H9 (cell line): Measurements from ENCODE around the gene EFCC1. TPM values are rescaled to one million over a fixed set of nuclear protein-coding genes. Genes with fewer than 3 reads are reported as not detected.

Experiments
- DNase-seq: peaks from one replicate; pipeline ENCODE4 v3.0.0-alpha.2; 2017
- H2AFZ ChIP-seq: one replicate; pipeline ENCODE4 v1.6.1; 2013; ENCODE audit warnings: mild to moderate bottlenecking, low read length, control low read depth, moderate library complexity
- H2AK5ac ChIP-seq: 2 replicates; pipeline ENCODE4 v1.6.1; 2013; ENCODE audit warnings: low read length, control low read depth, mixed read lengths; ENCODE audit not compliant: insufficient read length
- H2BK120ac ChIP-seq: one replicate; pipeline ENCODE4 v1.6.1; 2013; ENCODE audit warnings: low read depth, mild to moderate bottlenecking, low read length, control low read depth, inconsistent platforms; ENCODE audit not compliant: poor library complexity, severe bottlenecking
- H2BK12ac ChIP-seq: 2 replicates; pipeline ENCODE4 v1.6.1; 2013; ENCODE audit warnings: low read length, control low read depth, mixed read lengths, low read depth; ENCODE audit not compliant: insufficient read length
- H2BK15ac ChIP-seq: 2 replicates; pipeline ENCODE4 v1.6.1; 2013; ENCODE audit warnings: low read depth, low read length, control low read depth
- H2BK20ac ChIP-seq: one replicate; pipeline ENCODE4 v1.6.1; 2013; ENCODE audit warnings: low read depth, mild to moderate bottlenecking, low read length, control low read depth, inconsistent platforms; ENCODE audit not compliant: poor library complexity, severe bottlenecking
- H2BK5ac ChIP-seq: 2 replicates; pipeline ENCODE4 v1.6.1; 2013; ENCODE audit warnings: low read length, control low read depth, mixed read lengths; ENCODE audit not compliant: insufficient read length
- H3K14ac ChIP-seq: 2 replicates; pipeline ENCODE4 v1.6.1; 2013; ENCODE audit warnings: low read length, control low read depth; ENCODE audit not compliant: insufficient read depth
- H3K18ac ChIP-seq: 2 replicates; pipeline ENCODE4 v1.6.1; 2013; ENCODE audit warnings: low read depth, mild to moderate bottlenecking, mixed read lengths, low read length, control low read depth; ENCODE audit not compliant: insufficient read length
- H3K23ac ChIP-seq: 2 replicates; pipeline ENCODE4 v1.6.1; 2013; ENCODE audit warnings: low read length, control low read depth, mixed read lengths, low read depth; ENCODE audit not compliant: insufficient read length
- H3K23me2 ChIP-seq: 2 replicates; pipeline ENCODE4 v1.6.1; 2013; ENCODE audit warnings: low read depth, mild to moderate bottlenecking, mixed read lengths, low read length, control low read depth; ENCODE audit not compliant: insufficient read length, poor library complexity, severe bottlenecking
- H3K27ac ChIP-seq: 2 replicates; pipeline ENCODE4 v1.5.1; 2013; ENCODE audit warnings: low read length, control low read depth, mixed read lengths, low read depth; ENCODE audit not compliant: insufficient read length
- H3K27me3 ChIP-seq: 2 replicates; pipeline ENCODE4 v1.6.1; 2013; ENCODE audit warnings: low read length, control low read depth, inconsistent platforms; ENCODE audit not compliant: insufficient read depth
- H3K4ac ChIP-seq: 2 replicates; pipeline ENCODE4 v1.6.1; 2013; ENCODE audit warnings: low read depth, mild to moderate bottlenecking, control low read depth, inconsistent platforms, low read length, moderate library complexity
- H3K4me1 ChIP-seq: 2 replicates; pipeline ENCODE4 v1.6.1; 2013; ENCODE audit warnings: low read length, control low read depth, inconsistent platforms; ENCODE audit not compliant: insufficient read depth
- H3K4me2 ChIP-seq: 2 replicates; pipeline ENCODE4 v1.6.1; 2013; ENCODE audit warnings: low read length, control low read depth, mixed read lengths; ENCODE audit not compliant: insufficient read length, insufficient read depth
- H3K56ac ChIP-seq: 2 replicates; pipeline ENCODE4 v1.6.1; 2013; ENCODE audit warnings: low read depth, mild to moderate bottlenecking, mixed read lengths, low read length, control low read depth; ENCODE audit not compliant: insufficient read length
- H3K79me1 ChIP-seq: 2 replicates; pipeline ENCODE4 v1.6.1; 2013; ENCODE audit warnings: low read depth, mild to moderate bottlenecking, moderate library complexity, low read length, control low read depth, inconsistent platforms; ENCODE audit not compliant: insufficient read depth, poor library complexity, severe bottlenecking
- H3K79me2 ChIP-seq: 2 replicates; pipeline ENCODE4 v1.6.1; 2013; ENCODE audit warnings: low read length, control low read depth, inconsistent platforms; ENCODE audit not compliant: insufficient read depth
- H3K9ac ChIP-seq: 2 replicates; pipeline ENCODE4 v1.6.1; 2013; ENCODE audit warnings: low read length, control low read depth, mixed read lengths; ENCODE audit not compliant: insufficient read length; ENCODE audit errors: extremely low read depth
- H3K9me3 ChIP-seq: one replicate; pipeline ENCODE4 v1.6.1; 2013; ENCODE audit warnings: low read depth, low read length, inconsistent platforms; ENCODE audit not compliant: control insufficient read depth
- H3T11ph ChIP-seq: one replicate; pipeline ENCODE4 v1.6.1; 2013; ENCODE audit warnings: mild to moderate bottlenecking, low read length, control low read depth, inconsistent platforms
- H4K20me1 ChIP-seq: one replicate; pipeline ENCODE4 v1.6.1; 2013; ENCODE audit not compliant: control insufficient read depth, insufficient read length, insufficient read depth
- H4K5ac ChIP-seq: 2 replicates; pipeline ENCODE4 v1.6.1; 2013; ENCODE audit warnings: low read depth, mild to moderate bottlenecking, mixed read lengths, low read length, control low read depth; ENCODE audit not compliant: insufficient read length
- H4K8ac ChIP-seq: replicated peaks from 2 replicates; pipeline ENCODE4 v1.6.1; 2013; ENCODE audit warnings: low read length, control low read depth, mixed read lengths, low read depth; ENCODE audit not compliant: insufficient read length
- H4K91ac ChIP-seq: 2 replicates; pipeline ENCODE4 v1.6.1; 2013; ENCODE audit warnings: low read depth, mild to moderate bottlenecking, moderate library complexity, mixed read lengths, low read length, control low read depth; ENCODE audit not compliant: insufficient read length
- H3K27ac Mint-ChIP-seq, 3 experiments: 2 replicates in 2 of 3; 3 replicates in 1 of 3; pipeline ENCODE4 v1.8.0; 2020 to 2021; ENCODE audit warnings: mixed read lengths in 3 of 3, mild to moderate bottlenecking in 1 of 3, moderate library complexity in 1 of 3
- H3K27me3 Mint-ChIP-seq: 2 replicates; pipeline ENCODE4 v1.8.0; 2021; ENCODE audit warnings: low read depth, mild to moderate bottlenecking, moderate library complexity, mixed read lengths
- H3K36me3 Mint-ChIP-seq, 3 experiments: 2 replicates in 2 of 3; 3 replicates in 1 of 3; pipeline ENCODE4 v1.8.0; 2020 to 2021; ENCODE audit warnings: low read depth in 3 of 3, mixed read lengths in 3 of 3; ENCODE audit not compliant: insufficient read depth in 1 of 3
- H3K4me1 Mint-ChIP-seq, 2 experiments: 2 replicates each; pipeline ENCODE4 v1.8.0; 2020; ENCODE audit warnings: mixed read lengths in 2 of 2
- H3K4me3 Mint-ChIP-seq, 2 experiments: 2 replicates in 1 of 2; 3 replicates in 1 of 2; pipeline ENCODE4 v1.8.0; 2020 to 2021; ENCODE audit warnings: mild to moderate bottlenecking in 2 of 2, mixed read lengths in 2 of 2, moderate library complexity in 1 of 2
- H3K9me3 Mint-ChIP-seq, 2 experiments: 2 replicates in 1 of 2; 3 replicates in 1 of 2; pipeline ENCODE4 v1.8.0; 2020; ENCODE audit warnings: mild to moderate bottlenecking in 2 of 2, mixed read lengths in 2 of 2, moderate library complexity in 1 of 2
- WGBS: extraction: QIAGEN DNeasy Blood & Tissue Kit; methylation state at CpG from one replicate; pipeline ENCODE4 v1.1.7; 2013; ENCODE audit warnings: missing lambda C conversion rate, low lambda C conversion rate, mixed read lengths; ENCODE audit not compliant: insufficient read length; ENCODE audit errors: extremely low coverage; 5-methylcytosine and 5-hydroxymethylcytosine counted together
- total RNA-seq: library from RNA; stranded (reverse); gene quantifications from 2 replicates; pipeline ENCODE4 v1.2.1, GENCODE V29; 2021
- TF ChIP-seq, protein P1 (sequence below): fragments of 200-600 bp; sonication (generic); conservative IDR thresholded peaks from 3 replicates; pipeline ENCODE4 v1.8.0; 2021; ENCODE audit warnings: antibody characterized with exemption, mild to moderate bottlenecking

Gene EFCC1
- total RNA-seq, 1 experiment from 2014 or later, result 0.09 TPM

DNA sequence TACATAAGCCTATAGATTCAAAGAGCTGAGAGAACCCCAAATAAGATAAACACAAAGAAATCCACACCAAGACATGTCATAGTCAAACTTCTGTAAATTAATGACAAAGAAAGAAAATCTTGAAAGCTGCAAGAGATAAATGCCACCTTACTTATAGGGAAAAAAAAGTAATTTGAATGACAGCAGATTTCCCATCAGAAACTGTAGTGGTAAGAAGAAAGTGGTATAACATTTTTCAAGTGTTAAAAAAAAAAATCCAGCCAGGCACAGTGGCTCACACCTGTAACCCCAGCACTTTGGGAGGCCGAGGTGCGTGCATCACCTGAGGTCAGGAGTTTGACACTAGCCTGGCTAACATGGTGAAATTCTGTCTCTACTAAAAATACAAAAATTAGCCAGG is 44.7 kb upstream of the EFCC1 start:
- H2BK15ac ChIP-seq, result no peak overlapping the region
- H4K8ac ChIP-seq, result no peak overlapping the region
- H3K4me1 ChIP-seq, result no peaks in the 10 kb centered on the region
- H3K56ac ChIP-seq, result no peak overlapping the region
- Mint-ChIP-seq H3K4me1 (peaks cover 0 to 8% of the 10 kb centered on the region in 2 experiments; a peak in 2 of 4 replicates), H3K9me3 (peaks cover 26 to 27% of the 10 kb centered on the region in 2 experiments), H3K36me3 (peaks cover 4 to 11% (median 7%) of the 10 kb centered on the region in 3 experiments; a peak in 5 of 7 replicates), H3K4me3 (no peak overlapping the region), H3K27ac (no peak overlapping the region), H3K27me3 (peaks cover 23% of the 10 kb centered on the region)
- H3K4me2 ChIP-seq, result no peak overlapping the region
- no peak overlapping the region for H4K91ac ChIP-seq
- TF ChIP-seq, protein P1, sequence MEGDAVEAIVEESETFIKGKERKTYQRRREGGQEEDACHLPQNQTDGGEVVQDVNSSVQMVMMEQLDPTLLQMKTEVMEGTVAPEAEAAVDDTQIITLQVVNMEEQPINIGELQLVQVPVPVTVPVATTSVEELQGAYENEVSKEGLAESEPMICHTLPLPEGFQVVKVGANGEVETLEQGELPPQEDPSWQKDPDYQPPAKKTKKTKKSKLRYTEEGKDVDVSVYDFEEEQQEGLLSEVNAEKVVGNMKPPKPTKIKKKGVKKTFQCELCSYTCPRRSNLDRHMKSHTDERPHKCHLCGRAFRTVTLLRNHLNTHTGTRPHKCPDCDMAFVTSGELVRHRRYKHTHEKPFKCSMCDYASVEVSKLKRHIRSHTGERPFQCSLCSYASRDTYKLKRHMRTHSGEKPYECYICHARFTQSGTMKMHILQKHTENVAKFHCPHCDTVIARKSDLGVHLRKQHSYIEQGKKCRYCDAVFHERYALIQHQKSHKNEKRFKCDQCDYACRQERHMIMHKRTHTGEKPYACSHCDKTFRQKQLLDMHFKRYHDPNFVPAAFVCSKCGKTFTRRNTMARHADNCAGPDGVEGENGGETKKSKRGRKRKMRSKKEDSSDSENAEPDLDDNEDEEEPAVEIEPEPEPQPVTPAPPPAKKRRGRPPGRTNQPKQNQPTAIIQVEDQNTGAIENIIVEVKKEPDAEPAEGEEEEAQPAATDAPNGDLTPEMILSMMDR, result no peak
- no peak overlapping the region for H3K14ac ChIP-seq
- H3K9me3 ChIP-seq, result no peaks in the 10 kb centered on the region
- WGBS, result no CpG with 5 or more reads among the region's 2 CpGs
- H2BK20ac ChIP-seq, result no peak overlapping the region
- no peaks in the 10 kb centered on the region for H3K79me1 ChIP-seq
- DNase-seq, result no peak
- H4K20me1 ChIP-seq, result no peaks in the 10 kb centered on the region
- no peaks in the 10 kb centered on the region for H3K79me2 ChIP-seq
- no peak overlapping the region for H2BK120ac ChIP-seq
- H3K9ac ChIP-seq, result no peak overlapping the region
- H3K4ac ChIP-seq, result no peak overlapping the region
- no peak overlapping the region for H2BK12ac ChIP-seq
- no peaks in the 10 kb centered on the region for H3K23me2 ChIP-seq
- H3T11ph ChIP-seq, result no peak overlapping the region
- no peak overlapping the region for H3K23ac ChIP-seq
- H3K27me3 ChIP-seq, result no peaks in the 10 kb centered on the region
- no peak overlapping the region for H3K27ac ChIP-seq
- no peak overlapping the region for H2AFZ ChIP-seq
- no peak overlapping the region for H2AK5ac ChIP-seq
- no peak overlapping the region for H3K18ac ChIP-seq
- H2BK5ac ChIP-seq, result no peak overlapping the region
- H4K5ac ChIP-seq, result no peak overlapping the region
